Endothelial cell of umbilical vein (primary cell): Measurements from ENCODE around the gene RASGRF2. TPM values are rescaled to one million over a fixed set of nuclear protein-coding genes. Genes with fewer than 3 reads are reported as not detected.

Source experiments
- BruUV-seq: library from RNA; stranded (reverse); fragments of 400-500 nt; replicated peaks from 2 replicates; lab custom pipeline; 2021; lab: Mats Ljungman, UMichigan
- CTCF ChIA-PET: fragments of 300-600, 350-600 bp; sonication (Branson Sonifier 250); formaldehyde crosslinking; loops from one replicate; lab custom pipeline; 2021; ENCODE audit warnings: antibody characterized with exemption, inconsistent platforms; lab: Charles Lee
- POLR2A ChIA-PET: fragments of 300-600, 350-600 bp; sonication (Branson Sonifier 250); formaldehyde crosslinking; loops from one replicate; lab custom pipeline; 2021; ENCODE audit warnings: antibody characterized with exemption, inconsistent platforms; lab: Charles Lee
- DNase-seq: peaks from one replicate; pipeline ENCODE4 v3.0.0-alpha.2; 2011; ENCODE audit warnings: low read depth, low spot score
- FAIRE-seq: peaks from 2 replicates; lab custom pipeline; 2011; peaks lifted over from hg19 to GRCh38; lab: Jason Lieb, UNC
- H2AFZ ChIP-seq: 2 replicates; pipeline ENCODE4 v1.6.0; 2012; ENCODE audit warnings: low read depth, low read length, control low read depth, inconsistent platforms
- H3K27ac ChIP-seq: 2 replicates; pipeline ENCODE4 v1.5.1; 2011; ENCODE audit warnings: low read depth, mild to moderate bottlenecking, control low read depth, low read length, moderate library complexity; ENCODE audit not compliant: insufficient read depth
- H3K27me3 ChIP-seq, 2 experiments: 2 replicates each; pipeline versions ENCODE4 v1.6.0 to v1.6.1; 2011; ENCODE audit warnings: low read length in 2 of 2, mixed read lengths in 1 of 2; ENCODE audit not compliant: control insufficient read depth in 2 of 2, insufficient read depth in 2 of 2
- H3K36me3 ChIP-seq, 2 experiments: 2 replicates in 1 of 2; 3 replicates in 1 of 2; pipeline ENCODE4 v1.5.1; 2011; ENCODE audit warnings: low read length in 2 of 2, mild to moderate bottlenecking in 1 of 2, moderate library complexity in 1 of 2; ENCODE audit not compliant: control insufficient read depth in 2 of 2, insufficient read depth in 2 of 2; ENCODE audit errors: extremely low read depth in 1 of 2
- H3K4me1 ChIP-seq: 3 replicates; pipeline ENCODE4 v1.5.1; 2011; ENCODE audit warnings: mild to moderate bottlenecking, low read length; ENCODE audit not compliant: control insufficient read depth, insufficient read depth; ENCODE audit errors: extremely low read depth
- H3K4me2 ChIP-seq: 2 replicates; pipeline ENCODE4 v1.6.1; 2011; ENCODE audit warnings: low read length, control low read depth, mixed read lengths; ENCODE audit not compliant: insufficient read depth
- H3K4me3 ChIP-seq, 3 experiments: fragments of 200-600 bp in 1 of 3; sonication (generic), shearing (Covaris generic) in 1 of 3; replicated peaks in 1 of 3; 2 replicates each; pipeline ENCODE4 v1.5.1; 2011 to 2016; ENCODE audit warnings: control low read depth in 3 of 3, low read length in 3 of 3, mild to moderate bottlenecking in 2 of 3, inconsistent platforms in 1 of 3, low read depth in 1 of 3, moderate library complexity in 1 of 3; ENCODE audit not compliant: insufficient read depth in 1 of 3
- H3K79me2 ChIP-seq: 2 replicates; pipeline ENCODE4 v1.6.0; 2012; ENCODE audit warnings: low read length, inconsistent platforms; ENCODE audit not compliant: control insufficient read depth, insufficient read depth
- H3K9ac ChIP-seq: replicated peaks from 2 replicates; pipeline ENCODE3; 2011; ENCODE audit warnings: low read length, control low read depth; ENCODE audit not compliant: insufficient read depth; ENCODE audit errors: extremely low read depth
- H3K9me1 ChIP-seq: replicated peaks from 3 replicates; pipeline ENCODE4 v1.6.0; 2011; ENCODE audit warnings: mild to moderate bottlenecking, low read length; ENCODE audit not compliant: control insufficient read depth, insufficient read depth; ENCODE audit errors: extremely low read depth
- H3K9me3 ChIP-seq: replicated peaks from 2 replicates; pipeline ENCODE4 v1.5.1; 2012; ENCODE audit warnings: low read length, inconsistent platforms; ENCODE audit not compliant: control insufficient read depth, insufficient read depth
- H4K20me1 ChIP-seq: replicated peaks from 2 replicates; pipeline ENCODE3; 2011; ENCODE audit warnings: mild to moderate bottlenecking, low read length; ENCODE audit not compliant: control insufficient read depth, insufficient read depth; ENCODE audit errors: extremely low read depth
- CTCF ChIP-seq, 2 donors: IDR thresholded peaks; 1 replicate in 1 of 2; 2 replicates in 1 of 2; pipeline ENCODE4 v1.5.1; 2011; ENCODE audit warnings: low read length in 2 of 2, mild to moderate bottlenecking in 2 of 2, moderate library complexity in 2 of 2, control low read depth in 1 of 2, inconsistent platforms in 1 of 2, low read depth in 1 of 2; ENCODE audit not compliant: insufficient read depth in 1 of 2; ENCODE audit errors: extremely low read depth in 1 of 2
- EZH2 ChIP-seq: IDR thresholded peaks from 2 replicates; pipeline ENCODE4 v1.6.1; 2012; ENCODE audit warnings: borderline replicate concordance, low read depth, mild to moderate bottlenecking, moderate library complexity, low read length, inconsistent platforms; ENCODE audit not compliant: severe bottlenecking
- FOS ChIP-seq: IDR thresholded peaks from 2 replicates; pipeline ENCODE4 v1.6.1; 2011; ENCODE audit warnings: mild to moderate bottlenecking, low read length, moderate library complexity, borderline replicate concordance; ENCODE audit not compliant: insufficient read depth
- GATA2 ChIP-seq: IDR thresholded peaks from 2 replicates; pipeline ENCODE4 v1.7.0; 2011; ENCODE audit warnings: low read depth, mild to moderate bottlenecking, moderate library complexity, mixed read lengths, low read length; ENCODE audit not compliant: insufficient read length, insufficient read depth
- JUN ChIP-seq: IDR thresholded peaks from 2 replicates; pipeline ENCODE4 v1.6.1; 2011; ENCODE audit warnings: borderline replicate concordance, low read depth; ENCODE audit not compliant: insufficient read length, insufficient read depth
- MAX ChIP-seq: IDR thresholded peaks from 2 replicates; pipeline ENCODE4 v1.6.1; 2011; ENCODE audit not compliant: insufficient read depth, insufficient read length
- MYC ChIP-seq: IDR thresholded peaks from one replicate; pipeline ENCODE4 v1.6.1; 2011; ENCODE audit warnings: mild to moderate bottlenecking, low read depth, low read length
- POLR2A ChIP-seq: IDR thresholded peaks from 2 replicates; pipeline ENCODE4 v1.6.1; 2012; ENCODE audit warnings: low read depth, mild to moderate bottlenecking, control low read depth, low read length
- POLR2AphosphoS5 ChIP-seq: IDR thresholded peaks from 2 replicates; pipeline ENCODE4 v1.6.1; 2012; ENCODE audit warnings: low read depth, mild to moderate bottlenecking, control low read depth, low read length, moderate library complexity; ENCODE audit not compliant: insufficient read depth
- dilution Hi-C: fragments of 300-500 bp; cut with MboI; formaldehyde crosslinking; loops from one replicate; pipeline ENCODE4 v1.15.0; 2019; ENCODE audit warnings: low sequenced_read_pairs; ENCODE audit not compliant: extremely low pct_ligation_motif_present
- intact Hi-C: fragments of 100-400 bp; cut with micrococcal nuclease; formaldehyde crosslinking; loops from one replicate; pipeline ENCODE4 v1.10.0; 2022
- polyA plus RNA-seq, 4 experiments: library from polyadenylated mRNA; depleted of rRNA in 3 of 4; stranded (reverse) in 3 of 4; unstranded in 1 of 4; fragments of >200 nt; gene quantifications; 2 replicates each; pipeline versions ENCODE4 v1.2.1 to v1.2.3, GENCODE V29; 2011 to 2012; ENCODE audit warnings: missing spikeins in 1 of 4
- total RNA-seq: library from RNA; stranded (reverse); gene quantifications from 2 replicates; pipeline ENCODE4 v1.2.3, GENCODE V29; 2021

Gene RASGRF2
- total and polyA plus RNA-seq, 2 donors (not counting 3 experiments of a cell fraction or from before 2014, with no cell fraction given) = 0.41 to 4.0 TPM

GRCh38 chr5:81251922-81252321 is 291.8 kb downstream of the RASGRF2 start:
- CTCF ChIA-PET = interaction anchor here (1.8 kb wide), 1 partner anchor 913 kb away, joined by 4 read pairs; no protein-coding TSS in a partner anchor
- Histone ChIP-seq H3K9me1 (no peaks in the 10 kb centered on the region), H3K27me3 (no peaks in the 10 kb centered on the region), H3K27ac (no peak overlapping the region), H3K4me3 (no peak overlapping the region), H3K36me3 (no peaks in the 10 kb centered on the region), H3K9ac (no peak overlapping the region), H4K20me1 (no peaks in the 10 kb centered on the region), H3K9me3 (no peaks in the 10 kb centered on the region), H3K4me1 (peaks cover 5% of the 10 kb centered on the region), H2AFZ (no peak overlapping the region), H3K4me2 (no peak overlapping the region), H3K79me2 (no peaks in the 10 kb centered on the region)
- POLR2A ChIA-PET = no interaction called here
- intact Hi-C loops = no loop called here
- BruUV-seq = no TSS peak
- no peak for DNase-seq
- TF ChIP-seq POLR2AphosphoS5 = no peak
- TF ChIP-seq GATA2 = no peak
- TF ChIP-seq FOS = no peak
- no peak for TF ChIP-seq MYC
- TF ChIP-seq JUN = no peak
- TF ChIP-seq MAX = no peak
- TF ChIP-seq EZH2 = no peak
- TF ChIP-seq CTCF (IDR thresholded peaks at IDR 0.05; ENCODE audit: extremely low read depth in 1 of 2, insufficient read depth in 1 of 2, low read depth in 1 of 2, low read length in 2 of 2) = no peak
- TF ChIP-seq POLR2A = no peak
- dilution Hi-C loops = no loop called here
- FAIRE-seq = no peak
